Measurements from ENCODE around the gene EFL1.
"Not testable (repeated sequence)": the region's sequence is repeated elsewhere in the genome, so short reads cannot be mapped to it uniquely, and the experiment has no call there.

- TF ChIP-seq POLR2A (IDR thresholded peaks at IDR 0.05; ENCODE audit: low read depth, low read length); BHLHE40 (IDR thresholded peaks at IDR 0.05; ENCODE audit: low read depth, low read length); CEBPB (IDR thresholded peaks at IDR 0.05; ENCODE audit: low read depth, low read length); MXI1 (IDR thresholded peaks at IDR 0.05; ENCODE audit: borderline replicate concordance, low read depth, low read length); FOS (IDR thresholded peaks at IDR 0.05; ENCODE audit: low read depth, low read length); MAZ (IDR thresholded peaks at IDR 0.05; ENCODE audit: borderline replicate concordance, low read depth, low read length): not testable (repeated sequence)
- TF ChIP-seq, protein P1, sequence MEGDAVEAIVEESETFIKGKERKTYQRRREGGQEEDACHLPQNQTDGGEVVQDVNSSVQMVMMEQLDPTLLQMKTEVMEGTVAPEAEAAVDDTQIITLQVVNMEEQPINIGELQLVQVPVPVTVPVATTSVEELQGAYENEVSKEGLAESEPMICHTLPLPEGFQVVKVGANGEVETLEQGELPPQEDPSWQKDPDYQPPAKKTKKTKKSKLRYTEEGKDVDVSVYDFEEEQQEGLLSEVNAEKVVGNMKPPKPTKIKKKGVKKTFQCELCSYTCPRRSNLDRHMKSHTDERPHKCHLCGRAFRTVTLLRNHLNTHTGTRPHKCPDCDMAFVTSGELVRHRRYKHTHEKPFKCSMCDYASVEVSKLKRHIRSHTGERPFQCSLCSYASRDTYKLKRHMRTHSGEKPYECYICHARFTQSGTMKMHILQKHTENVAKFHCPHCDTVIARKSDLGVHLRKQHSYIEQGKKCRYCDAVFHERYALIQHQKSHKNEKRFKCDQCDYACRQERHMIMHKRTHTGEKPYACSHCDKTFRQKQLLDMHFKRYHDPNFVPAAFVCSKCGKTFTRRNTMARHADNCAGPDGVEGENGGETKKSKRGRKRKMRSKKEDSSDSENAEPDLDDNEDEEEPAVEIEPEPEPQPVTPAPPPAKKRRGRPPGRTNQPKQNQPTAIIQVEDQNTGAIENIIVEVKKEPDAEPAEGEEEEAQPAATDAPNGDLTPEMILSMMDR (conservative IDR thresholded peaks at IDR 0.05; ENCODE audit: low read depth, low read length), result not testable (repeated sequence)
- TF ChIP-seq, protein P2, sequence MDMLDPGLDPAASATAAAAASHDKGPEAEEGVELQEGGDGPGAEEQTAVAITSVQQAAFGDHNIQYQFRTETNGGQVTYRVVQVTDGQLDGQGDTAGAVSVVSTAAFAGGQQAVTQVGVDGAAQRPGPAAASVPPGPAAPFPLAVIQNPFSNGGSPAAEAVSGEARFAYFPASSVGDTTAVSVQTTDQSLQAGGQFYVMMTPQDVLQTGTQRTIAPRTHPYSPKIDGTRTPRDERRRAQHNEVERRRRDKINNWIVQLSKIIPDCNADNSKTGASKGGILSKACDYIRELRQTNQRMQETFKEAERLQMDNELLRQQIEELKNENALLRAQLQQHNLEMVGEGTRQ (IDR thresholded peaks at IDR 0.05; ENCODE audit: low read depth, low read length), result not testable (repeated sequence)
These were observed 66.7 kb downstream of the EFL1 start for GRCh38 chr15:82195818-82196217.
